Middle frontal gyrus (tissue), 1 donor: ENCODE data around the gene SUGCT.
"Not testable (repeated sequence)": the region's sequence is repeated elsewhere in the genome, so short reads cannot be mapped to it uniquely, and the experiment has no call there.

Experiments
- DNase-seq: peaks from one replicate; pipeline ENCODE4 v3.0.0-alpha.2; 2015; ENCODE audit warnings: low spot score; ENCODE audit errors: extremely low spot score

Gene SUGCT

GRCh38 chr7:40566879-40567278 lies 432.1 kb downstream of the SUGCT start:
- DNase-seq = no peak

DNA sequence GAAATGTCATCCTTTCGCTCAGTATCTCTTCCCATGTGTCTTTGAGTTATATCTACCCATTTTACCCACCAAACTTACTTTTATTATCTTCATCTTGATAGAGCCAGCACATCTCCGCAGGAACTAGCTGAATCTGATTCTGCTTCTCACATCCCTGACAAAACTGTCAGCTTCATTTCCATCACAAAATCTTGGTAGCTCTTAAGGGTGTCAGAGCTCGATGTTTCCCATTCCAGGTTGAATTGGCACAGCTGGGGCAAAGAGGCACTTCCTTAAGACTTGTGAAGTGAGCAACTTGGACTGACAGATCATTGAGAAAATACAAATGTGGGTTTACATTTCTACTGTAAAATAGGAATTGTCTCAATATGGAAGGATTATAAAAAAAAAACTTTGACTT lies 434.5 kb downstream of the SUGCT start:
- no peak for DNase-seq

DNA sequence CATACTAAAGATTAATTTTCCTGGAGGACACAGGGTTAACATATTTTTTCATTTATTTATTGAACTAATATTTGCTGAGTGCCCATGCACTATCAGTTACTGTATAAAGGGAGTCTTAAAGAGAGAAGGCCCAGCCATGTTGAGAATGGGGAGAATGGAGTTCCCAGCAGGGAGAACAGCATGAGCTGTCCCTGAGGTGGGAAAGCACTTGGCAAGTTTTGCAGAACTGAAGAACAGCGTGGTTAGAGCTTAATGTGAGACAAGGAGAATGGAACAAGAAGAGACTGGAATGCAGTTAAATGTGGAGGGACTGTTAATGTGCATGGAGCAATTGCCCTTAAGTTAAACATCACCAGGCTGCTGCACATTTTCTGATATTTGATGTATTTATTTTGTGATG lies 435.4 kb downstream of the SUGCT start:
- no peak for DNase-seq

- DNase-seq = no peak
Measured at GRCh38 chr7:40571796-40572195, 437.0 kb downstream of the SUGCT start.

- DNase-seq = no peak
Measured at GRCh38 chr7:40572810-40573465, 438.1 kb downstream of the SUGCT start.

- DNase-seq = no peak
Measured at GRCh38 chr7:40579401-40579800, 444.6 kb downstream of the SUGCT start.

GRCh38 chr7:40580776-40581175 lies 446.0 kb downstream of the SUGCT start:
- no peak for DNase-seq

GRCh38 chr7:40582539-40582938 lies 447.7 kb downstream of the SUGCT start:
- no peak for DNase-seq

DNA sequence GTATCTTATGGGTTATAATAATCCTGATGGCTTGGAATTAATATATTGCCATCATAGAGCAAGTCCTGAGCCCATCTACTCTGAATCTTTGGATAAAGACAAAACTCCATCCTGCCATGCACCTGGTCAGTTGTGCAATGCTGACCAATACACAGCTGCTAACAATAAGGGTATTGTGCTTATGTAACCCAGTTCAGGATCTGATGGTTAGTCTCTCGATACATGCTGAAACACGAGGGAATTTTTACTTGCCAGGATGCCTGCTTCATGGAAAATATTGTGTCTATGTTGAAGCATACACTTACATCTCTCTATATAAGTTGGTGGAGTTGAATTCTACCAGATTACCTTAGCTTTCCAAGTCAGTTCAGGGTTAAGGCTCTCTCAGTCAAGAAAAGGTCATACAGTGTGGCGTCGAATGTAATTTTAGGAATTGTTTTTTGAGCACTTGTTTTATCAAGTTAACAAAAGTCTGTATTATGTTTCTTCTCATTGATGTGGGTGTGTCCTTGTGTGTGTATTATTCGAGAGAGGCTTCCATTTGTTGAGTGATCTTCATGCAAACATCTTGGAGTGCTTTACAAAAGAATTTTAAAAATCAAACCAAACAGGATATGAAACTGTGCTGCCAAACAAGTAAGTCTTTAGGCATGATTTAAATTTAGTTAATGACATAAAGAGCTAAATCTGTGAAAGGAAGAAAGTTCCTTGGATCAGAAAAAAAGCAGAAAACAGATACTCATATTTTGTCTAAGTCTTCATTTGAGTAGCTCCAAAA lies 449.1 kb downstream of the SUGCT start:
- DNase-seq = no peak

- no peak for DNase-seq
Measured at GRCh38 chr7:40584667-40585433, 450.0 kb downstream of the SUGCT start.

DNA sequence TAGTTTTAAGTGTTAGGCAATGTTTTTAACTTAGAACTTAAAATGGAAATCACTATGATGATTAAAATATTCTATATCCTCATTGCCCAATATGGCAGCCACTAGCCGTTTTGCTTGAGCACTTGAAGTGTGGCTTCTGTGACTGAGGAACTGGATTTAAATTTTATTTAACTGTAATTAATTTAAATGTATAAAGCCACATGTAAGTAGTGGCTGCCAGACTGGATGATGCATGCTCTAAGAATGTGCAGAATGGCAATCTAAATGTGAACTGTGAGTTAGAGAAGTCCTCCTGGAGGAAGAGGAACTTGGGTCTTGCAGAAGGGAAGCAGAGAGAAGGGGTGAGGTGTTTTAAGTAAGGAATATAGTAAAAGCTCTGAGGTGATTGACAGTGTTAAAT lies 451.4 kb downstream of the SUGCT start:
- no peak for DNase-seq

GRCh38 chr7:40587419-40587818 lies 452.6 kb downstream of the SUGCT start:
- no peak for DNase-seq

DNA sequence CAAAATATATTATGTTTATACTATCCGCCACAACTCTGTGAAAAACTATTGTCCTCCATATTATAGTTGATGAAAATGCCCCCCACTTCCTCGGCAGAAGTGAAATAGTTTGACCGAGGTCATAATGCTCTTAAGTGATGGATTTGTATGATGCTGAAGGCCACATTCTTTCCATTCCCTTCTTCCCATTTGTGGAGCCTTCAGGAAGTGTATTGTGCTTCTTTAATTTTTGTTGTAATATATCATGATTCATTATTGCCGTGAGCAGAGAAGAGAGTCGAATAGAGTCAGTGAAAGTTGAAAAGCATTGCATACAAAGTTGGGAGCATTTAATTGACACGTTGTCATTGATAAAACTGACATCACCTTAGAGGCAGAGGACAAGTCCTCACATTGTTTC lies 460.3 kb downstream of the SUGCT start:
- no peak for DNase-seq

GRCh38 chr7:40595832-40596231 lies 461.0 kb downstream of the SUGCT start:
- DNase-seq = peak; percentile 9

- no peak for DNase-seq
Measured at GRCh38 chr7:40597517-40597916, 462.7 kb downstream of the SUGCT start.

DNA sequence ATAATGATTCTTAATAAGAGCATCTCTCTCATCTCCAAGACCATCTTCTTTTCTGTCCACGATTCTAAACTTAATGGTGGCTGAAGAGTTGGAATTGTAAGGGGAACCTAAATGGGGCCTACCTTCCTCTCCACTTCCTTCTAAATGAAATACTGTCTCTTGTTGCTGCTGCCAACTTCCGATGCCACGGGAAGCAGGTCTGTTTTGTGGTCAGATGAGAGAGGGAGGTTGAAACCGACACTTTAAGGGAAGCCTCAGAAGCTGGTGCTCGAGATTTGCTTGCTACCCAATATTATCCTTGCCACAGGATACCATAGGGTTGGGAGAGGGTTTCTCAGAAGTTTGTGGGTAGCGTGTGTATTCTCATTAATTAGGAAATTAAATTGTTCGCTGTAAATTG lies 464.1 kb downstream of the SUGCT start:
- DNase-seq = no peak

GRCh38 chr7:40599836-40600235 lies 465.0 kb downstream of the SUGCT start:
- no peak for DNase-seq

- DNase-seq = not testable (repeated sequence)
Measured at GRCh38 chr7:40602351-40602750, 467.5 kb downstream of the SUGCT start.

DNA sequence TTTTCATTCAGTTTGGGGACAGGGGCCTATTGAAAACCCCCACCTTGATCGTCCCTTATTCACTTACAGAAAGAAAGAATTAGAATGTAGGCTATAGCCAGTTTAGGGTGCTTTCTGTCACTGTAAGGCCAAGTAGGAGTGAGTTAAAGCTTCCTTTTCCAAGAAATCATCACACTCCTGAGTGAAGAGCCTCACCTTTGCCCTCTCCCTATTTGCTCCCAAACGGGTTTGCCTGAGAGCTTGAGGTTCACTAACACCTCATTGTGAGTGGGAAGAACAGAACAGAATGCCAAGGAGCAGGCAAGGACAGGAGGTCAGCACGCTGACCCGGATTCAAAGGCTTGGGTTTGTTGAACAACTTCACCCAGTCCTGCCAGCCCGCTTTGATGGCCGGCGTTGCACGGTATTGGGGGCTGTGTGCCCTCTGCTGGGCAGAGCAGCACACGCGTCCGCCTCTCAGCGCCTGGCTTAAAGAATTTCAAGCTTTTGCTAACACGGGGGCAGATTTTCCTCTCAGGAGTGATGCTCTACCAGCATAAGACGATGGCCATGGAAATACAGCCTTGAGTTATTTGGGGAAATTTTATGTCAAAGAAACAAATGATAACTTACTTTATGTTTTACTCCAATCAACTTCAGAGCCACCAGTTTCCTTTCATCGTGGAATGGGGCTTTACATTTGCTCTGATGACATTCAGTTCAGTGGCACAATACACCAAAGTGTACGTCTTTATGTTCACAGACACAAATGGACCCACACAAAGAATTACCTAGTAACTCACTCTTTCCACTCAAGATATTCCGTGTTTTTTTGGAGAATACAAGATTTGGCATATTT lies 470.0 kb downstream of the SUGCT start:
- peak; percentile 6 for DNase-seq

- no peak for DNase-seq
Measured at GRCh38 chr7:40608321-40609075, 473.7 kb downstream of the SUGCT start.

GRCh38 chr7:40610461-40610860 lies 475.7 kb downstream of the SUGCT start:
- DNase-seq = no peak
